KBM-7 (cell line): ENCODE measurements around the gene WNT1.

ENCODE experiments used
- DNase-seq: peaks from one replicate; pipeline ENCODE4 v3.0.0-alpha.2; 2015
- in situ Hi-C: fragments of 300-500 bp; cut with MboI; formaldehyde crosslinking; loops from 2 replicates; pipeline ENCODE4 v1.14.3; 2020; ENCODE audit warnings: low sequenced_read_pairs, low pct_unique_long_range_greater_than_20kb, mixed read lengths

WNT1 gene

GRCh38 chr12:48978291-48978740, at the start of gene WNT1:
Gene WNT1, plus strand, starts transcription at chr12:48978322. Its CDS starts 329 bp downstream, at chr12:48978651.
- in situ Hi-C loops, result no loop called here
- no peak for DNase-seq

GRCh38 chr12:48929551-48929950, 48.6 kb upstream of the WNT1 start:
- in situ Hi-C loops, result no loop called here
- no peak for DNase-seq

GRCh38 chr12:48930475-48930874, 47.6 kb upstream of the WNT1 start:
- DNase-seq, result no peak
- in situ Hi-C loops, result no loop called here

GRCh38 chr12:48932878-48933277, 45.2 kb upstream of the WNT1 start:
- DNase-seq, result no peak
- in situ Hi-C loops, result no loop called here

GRCh38 chr12:48933664-48934311, 44.3 kb upstream of the WNT1 start:
- in situ Hi-C loops, result no loop called here

GRCh38 chr12:48934312-48934706, 43.8 kb upstream of the WNT1 start:
- in situ Hi-C loops, result no loop called here
- DNase-seq, result peak; percentile 56

More at GRCh38 chr12:48933664-48934311, 44.3 kb upstream of the WNT1 start:
- DNase-seq, result no peak

GRCh38 chr12:48936379-48936979, 41.6 kb upstream of the WNT1 start:
- in situ Hi-C loops, result no loop called here
- peak; percentile 81 for DNase-seq

- in situ Hi-C loops, result no loop called here
- no peak for DNase-seq
These were observed 41.0 kb upstream of the WNT1 start for GRCh38 chr12:48937170-48937569.

- in situ Hi-C loops, result no loop called here
- no peak for DNase-seq
These were observed 39.3 kb upstream of the WNT1 start for GRCh38 chr12:48938805-48939204.

GRCh38 chr12:48940181-48940580, 37.9 kb upstream of the WNT1 start:
- DNase-seq, result peak; percentile 82
- in situ Hi-C loops, result no loop called here

GRCh38 chr12:48943221-48943620, 34.9 kb upstream of the WNT1 start:
- in situ Hi-C loops, result no loop called here
- DNase-seq, result no peak

- DNase-seq, result no peak
- in situ Hi-C loops, result no loop called here
These were observed 31.9 kb upstream of the WNT1 start for GRCh38 chr12:48946205-48946604.

- in situ Hi-C loops, result no loop called here
- no peak for DNase-seq
These were observed 31.2 kb upstream of the WNT1 start for GRCh38 chr12:48946943-48947342.

- DNase-seq, result no peak
- in situ Hi-C loops, result no loop called here
These were observed 30.4 kb upstream of the WNT1 start for GRCh38 chr12:48947727-48948126.

- DNase-seq, result no peak
- in situ Hi-C loops, result no loop called here
These were observed 25.4 kb upstream of the WNT1 start for GRCh38 chr12:48952691-48953090.

GRCh38 chr12:48954061-48954460, 24.1 kb upstream of the WNT1 start:
- in situ Hi-C loops, result no loop called here
- DNase-seq, result no peak

GRCh38 chr12:48954841-48955501, 23.2 kb upstream of the WNT1 start:
- DNase-seq, result peak; percentile 91
- in situ Hi-C loops, result no loop called here

- in situ Hi-C loops, result no loop called here
- peak; percentile 94 for DNase-seq
These were observed 21.6 kb upstream of the WNT1 start for GRCh38 chr12:48956279-48957140.

- in situ Hi-C loops, result no loop called here
- DNase-seq, result peak; percentile 93
These were observed 20.7 kb upstream of the WNT1 start, which contains the start of gene ARF3 for GRCh38 chr12:48957141-48958048. Gene ARF3, minus strand, starts transcription at chr12:48957487. Its CDS starts 16,392 bp downstream, at chr12:48941095.
